ENCODE results near the gene ZEB2. TPM values are rescaled to one million over a fixed set of nuclear protein-coding genes. Genes with fewer than 3 reads are reported as not detected.

ZEB2 gene
- total and polyA plus RNA-seq, 4 donors, result 7.6 to 39.6 (median 22.2) TPM

- no peak for TF ChIP-seq GABPA (IDR thresholded peaks at IDR 0.05 in 1 of 2, conservative IDR thresholded peaks at IDR 0.05 in 1 of 2)
- TF ChIP-seq FOXA1 (IDR thresholded peaks at IDR 0.05), result no peak
- no peak for TF ChIP-seq NR2F2 (IDR thresholded peaks at IDR 0.05)
- TF ChIP-seq HNF4A (conservative IDR thresholded peaks at IDR 0.05), result no peak
- TF ChIP-seq REST (IDR thresholded peaks at IDR 0.05), result no peak
- TF ChIP-seq RXRA (IDR thresholded peaks at IDR 0.05), result no peak
- no peak for TF ChIP-seq EGR1 (IDR thresholded peaks at IDR 0.05; ENCODE audit: low read depth in 2 of 2)
- TF ChIP-seq RAD21 (IDR thresholded peaks at IDR 0.05), result no peak
- TF ChIP-seq ZBTB33 (IDR thresholded peaks at IDR 0.05), result no peak
- TF ChIP-seq YY1 (IDR thresholded peaks at IDR 0.05), result no peak
- TF ChIP-seq HNF4G (IDR thresholded peaks at IDR 0.05), result no peak
- H3K27me3 ChIP-seq (ENCODE audit: control insufficient read depth in 4 of 4, insufficient read depth in 4 of 4, low read length in 3 of 4), result peaks cover 0 to 6% (median 2%) of the 10 kb centered on the region in 4 donors
- no peak for DNase-seq (ENCODE audit: low spot score)
- no peak overlapping the region for H3K4me3 ChIP-seq (ENCODE audit: low read depth in 1 of 3, low read length in 3 of 3)
- WGBS, result 74% methylated on average over 3 of the region's 3 CpGs
- H3K9ac ChIP-seq (ENCODE audit: low read depth in 1 of 2, low read length in 2 of 2), result no peak overlapping the region
- H3K9me3 ChIP-seq (ENCODE audit: control insufficient read depth in 4 of 4, low read length in 3 of 4), result no peaks in the 10 kb centered on the region
- H3K27ac ChIP-seq (ENCODE audit: low read depth in 1 of 2, low read length in 2 of 2), result no peak overlapping the region
- H3K36me3 ChIP-seq (ENCODE audit: control insufficient read depth in 4 of 4, insufficient read depth in 3 of 4, low read depth in 1 of 4, low read length in 3 of 4), result no peaks in the 10 kb centered on the region
- no peaks in the 10 kb centered on the region for H3K4me1 ChIP-seq (ENCODE audit: control insufficient read depth in 4 of 4, insufficient read depth in 4 of 4, low read length in 3 of 4)
These were observed 24.1 kb upstream of the ZEB2 start for GRCh38 chr2:144544053-144544452.

GRCh38 chr2:144541396-144541795, 21.5 kb upstream of the ZEB2 start:
- H3K4me3 ChIP-seq (ENCODE audit: low read depth in 1 of 3, low read length in 3 of 3), result no peak overlapping the region
- peaks cover 0 to 5% (median 1%) of the 10 kb centered on the region in 4 donors for H3K27me3 ChIP-seq (ENCODE audit: control insufficient read depth in 4 of 4, insufficient read depth in 4 of 4, low read length in 3 of 4)
- no peak overlapping the region for H3K27ac ChIP-seq (ENCODE audit: low read depth in 1 of 2, low read length in 2 of 2)
- H3K36me3 ChIP-seq (ENCODE audit: control insufficient read depth in 4 of 4, insufficient read depth in 3 of 4, low read depth in 1 of 4, low read length in 3 of 4), result no peaks in the 10 kb centered on the region
- TF ChIP-seq REST (IDR thresholded peaks at IDR 0.05) (no peak), ZBTB33 (IDR thresholded peaks at IDR 0.05) (no peak), HNF4G (IDR thresholded peaks at IDR 0.05) (no peak), YY1 (IDR thresholded peaks at IDR 0.05) (no peak), ATF3 (IDR thresholded peaks at IDR 0.05) (no peak), FOXA2 (IDR thresholded peaks at IDR 0.05) (no peak), TAF1 (conservative IDR thresholded peaks at IDR 0.05) (no peak), SP1 (IDR thresholded peaks at IDR 0.05) (no peak), CTCF (IDR thresholded peaks at IDR 0.05; ENCODE audit: low read depth, low read length, missing input control) (no peak), MAX (IDR thresholded peaks at IDR 0.05) (no peak), NR2F2 (IDR thresholded peaks at IDR 0.05) (no peak), RXRA (IDR thresholded peaks at IDR 0.05) (no peak), JUND (IDR thresholded peaks at IDR 0.05) (no peak), FOXA1 (IDR thresholded peaks at IDR 0.05) (no peak)
- DNase-seq (ENCODE audit: low spot score), result no peak
- H3K4me1 ChIP-seq (ENCODE audit: control insufficient read depth in 4 of 4, insufficient read depth in 4 of 4, low read length in 3 of 4), result no peaks in the 10 kb centered on the region
- H3K9me3 ChIP-seq (ENCODE audit: control insufficient read depth in 4 of 4, low read length in 3 of 4), result no peaks in the 10 kb centered on the region
- no peak overlapping the region for H3K9ac ChIP-seq (ENCODE audit: low read depth in 1 of 2, low read length in 2 of 2)
